ELF-1 (cell line): ENCODE results near the gene CTDNEP1.

Experiments used
- DNase-seq: peaks from one replicate; pipeline ENCODE4 v3.0.0-alpha.2; 2016; ENCODE audit warnings: low read depth, low spot score

CTDNEP1 gene

DNA sequence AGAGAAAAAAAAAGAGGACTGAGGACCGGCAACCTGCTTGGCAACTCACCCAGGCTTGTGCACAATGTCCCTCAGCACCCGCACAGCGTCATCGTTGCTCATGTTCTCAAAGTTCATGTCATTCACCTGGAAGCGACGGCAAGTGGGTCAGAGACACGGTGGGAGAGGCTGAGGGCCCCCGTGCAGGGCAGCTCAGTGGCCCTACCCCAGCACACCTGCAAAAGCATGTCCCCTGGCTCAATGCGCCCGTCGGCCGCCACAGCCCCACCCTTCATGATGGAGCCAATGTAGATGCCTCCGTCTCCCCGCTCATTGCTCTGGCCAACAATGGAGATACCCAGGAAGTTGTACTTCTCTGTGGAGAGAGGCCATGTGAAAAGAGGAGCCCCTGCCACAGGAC, 22.6 kb downstream of the CTDNEP1 start:
- no peak for DNase-seq

DNA sequence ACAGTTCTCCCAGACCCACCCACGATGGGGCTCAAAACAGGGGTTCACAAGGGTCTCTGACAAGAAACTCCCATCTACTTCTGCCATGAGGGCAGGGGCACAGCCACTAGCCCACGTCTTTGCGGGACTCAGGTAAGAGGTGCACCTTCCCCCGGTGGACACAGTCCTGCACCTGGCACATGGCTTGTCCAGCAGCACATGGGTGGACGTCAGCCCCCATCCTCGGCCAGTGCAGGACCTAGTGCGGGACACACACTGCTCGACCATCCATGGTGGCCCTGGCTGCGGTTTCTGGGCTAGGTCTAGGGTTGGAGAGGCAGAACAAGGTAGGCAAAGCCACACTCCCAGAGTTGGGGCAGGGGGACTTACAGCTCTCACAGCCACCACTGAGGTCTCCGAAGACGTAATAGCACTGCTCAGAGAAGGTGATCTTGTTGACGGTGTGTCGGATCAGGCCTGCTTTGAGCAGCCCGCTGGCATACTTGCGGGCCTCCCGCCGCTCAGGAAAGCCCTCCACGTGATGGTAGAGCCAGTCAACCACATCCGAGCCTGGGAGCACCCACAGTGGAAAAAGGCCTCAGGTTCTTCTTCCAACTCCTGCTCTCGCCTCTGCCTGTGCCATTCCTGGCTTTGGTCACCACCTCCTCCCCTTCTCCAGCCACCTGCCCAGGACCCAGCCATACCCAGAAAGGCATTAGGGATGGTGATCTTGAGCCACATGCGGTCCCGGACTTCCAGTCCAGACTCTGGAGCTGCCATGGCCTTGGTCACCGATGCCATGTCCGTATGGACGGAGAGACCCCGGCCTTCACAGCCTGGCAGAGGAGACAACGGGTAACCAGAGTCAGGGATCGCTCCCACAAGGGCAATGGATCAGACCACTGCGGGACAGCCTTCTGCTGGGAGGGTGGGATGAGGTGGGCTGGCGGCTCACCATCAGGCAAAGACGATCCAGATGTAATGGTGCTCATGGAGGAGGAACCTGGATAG, 24.5 kb downstream of the CTDNEP1 start:
- no peak for DNase-seq

- DNase-seq: no peak
These were observed 25.7 kb downstream of the CTDNEP1 start for GRCh38 chr17:7225711-7226331.

DNA sequence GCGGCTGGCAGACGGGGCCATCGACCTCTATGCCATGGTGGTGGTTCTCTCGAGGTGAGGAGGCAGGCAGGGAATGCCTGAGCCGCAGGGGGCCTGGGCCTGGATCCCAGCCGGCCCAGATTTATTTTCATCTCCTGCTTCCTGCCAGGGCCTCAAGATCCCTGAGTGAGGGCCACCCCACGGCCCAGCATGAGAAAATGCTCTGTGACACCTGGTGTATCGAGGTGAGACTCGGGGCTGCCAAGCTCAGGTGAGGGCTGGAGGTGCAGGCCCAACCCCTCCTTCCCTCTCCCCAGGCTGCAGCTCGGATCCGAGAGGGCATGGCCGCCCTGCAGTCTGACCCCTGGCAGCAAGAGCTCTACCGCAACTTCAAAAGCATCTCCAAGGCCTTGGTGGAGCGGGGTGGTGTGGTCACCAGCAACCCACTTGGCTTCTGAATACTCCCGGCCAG, 26.8 kb downstream of the CTDNEP1 start:
- no peak for DNase-seq

DNA sequence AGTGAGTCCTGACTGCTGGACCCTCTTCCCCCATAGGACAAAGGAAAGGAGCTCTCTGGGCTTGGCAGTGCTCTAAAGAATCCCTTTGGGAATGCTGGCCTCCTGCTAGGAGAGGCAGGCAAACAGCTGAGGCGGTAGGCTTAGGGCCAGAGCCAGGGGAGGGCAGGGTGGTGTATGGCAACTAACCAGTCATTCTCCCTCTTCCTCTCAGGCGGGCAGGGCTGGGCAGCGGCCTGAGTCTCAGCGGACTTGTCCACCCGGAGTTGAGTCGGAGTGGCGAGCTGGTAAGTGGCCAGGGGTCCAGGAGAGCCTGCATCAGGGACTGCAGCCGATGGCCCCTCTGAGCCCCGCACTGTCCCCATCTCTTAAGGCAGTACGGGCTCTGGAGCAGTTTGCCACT, 27.4 kb downstream of the CTDNEP1 start:
- no peak for DNase-seq

- no peak for DNase-seq
These were observed 28.2 kb downstream of the CTDNEP1 start for GRCh38 chr17:7223375-7223774.

- no peak for DNase-seq
These were observed 28.6 kb downstream of the CTDNEP1 start for GRCh38 chr17:7222972-7223292.

GRCh38 chr17:7222093-7222971, 29.2 kb downstream of the CTDNEP1 start:
- no peak for DNase-seq

DNA sequence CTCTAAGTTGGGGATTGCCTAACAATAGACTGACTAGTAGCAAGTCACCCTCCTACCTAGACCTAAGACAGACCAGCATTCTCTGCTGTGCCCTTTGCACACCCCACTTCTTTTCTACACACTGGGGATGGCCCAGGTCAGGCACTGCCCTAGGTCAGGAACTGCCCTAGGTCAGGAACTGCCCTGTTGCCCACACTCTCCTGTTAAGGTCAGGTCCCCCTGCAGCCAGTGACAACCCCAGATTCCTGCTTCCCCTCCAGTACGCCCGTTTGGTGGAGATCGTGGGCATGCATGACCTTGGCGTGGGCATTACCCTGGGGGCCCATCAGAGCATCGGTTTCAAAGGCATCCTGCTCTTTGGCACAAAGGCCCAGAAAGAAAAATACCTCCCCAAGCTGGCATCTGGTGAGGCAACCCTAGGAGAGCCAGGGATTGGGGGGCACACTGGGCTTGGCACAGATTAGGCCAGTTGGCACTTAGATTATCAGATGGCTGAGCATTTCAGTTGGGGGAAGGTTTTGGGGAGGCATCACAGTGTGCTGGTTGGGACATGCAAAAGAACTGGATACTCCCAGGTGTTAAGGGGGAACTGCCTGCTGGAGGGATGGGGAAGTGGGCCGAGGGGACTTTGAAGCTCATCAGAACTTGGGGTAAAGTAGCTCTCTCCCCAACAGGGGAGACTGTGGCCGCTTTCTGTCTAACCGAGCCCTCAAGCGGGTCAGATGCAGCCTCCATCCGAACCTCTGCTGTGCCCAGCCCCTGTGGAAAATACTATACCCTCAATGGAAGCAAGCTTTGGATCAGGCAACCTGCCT, 30.0 kb downstream of the CTDNEP1 start:
- no peak for DNase-seq

DNA sequence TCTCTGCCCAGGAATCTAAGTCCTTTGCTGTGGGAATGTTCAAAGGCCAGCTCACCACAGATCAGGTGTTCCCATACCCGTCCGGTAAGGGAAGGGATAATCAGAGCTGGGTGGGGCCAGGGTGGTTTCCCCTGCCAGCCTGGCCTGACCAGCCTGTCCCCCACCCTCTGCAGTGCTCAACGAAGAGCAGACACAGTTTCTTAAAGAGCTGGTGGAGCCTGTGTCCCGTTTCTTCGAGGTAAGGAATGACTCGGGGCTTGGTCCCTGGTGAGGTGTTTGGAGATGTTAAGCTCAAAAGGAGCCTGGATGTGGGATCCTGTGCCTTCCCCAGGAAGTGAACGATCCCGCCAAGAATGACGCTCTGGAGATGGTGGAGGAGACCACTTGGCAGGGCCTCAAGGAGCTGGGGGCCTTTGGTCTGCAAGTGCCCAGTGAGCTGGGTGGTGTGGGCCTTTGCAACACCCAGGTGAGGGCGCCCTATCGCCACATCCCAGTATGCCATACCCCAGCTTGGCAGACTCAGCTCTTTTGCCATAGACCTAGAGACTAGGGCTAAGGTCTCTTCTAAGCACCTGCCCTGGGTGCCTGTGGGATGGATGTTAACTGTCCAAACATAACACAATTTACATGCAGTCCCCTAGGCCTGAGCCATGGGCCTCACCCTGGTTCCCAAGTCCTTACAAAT, 30.8 kb downstream of the CTDNEP1 start:
- peak; percentile 70 for DNase-seq

DNA sequence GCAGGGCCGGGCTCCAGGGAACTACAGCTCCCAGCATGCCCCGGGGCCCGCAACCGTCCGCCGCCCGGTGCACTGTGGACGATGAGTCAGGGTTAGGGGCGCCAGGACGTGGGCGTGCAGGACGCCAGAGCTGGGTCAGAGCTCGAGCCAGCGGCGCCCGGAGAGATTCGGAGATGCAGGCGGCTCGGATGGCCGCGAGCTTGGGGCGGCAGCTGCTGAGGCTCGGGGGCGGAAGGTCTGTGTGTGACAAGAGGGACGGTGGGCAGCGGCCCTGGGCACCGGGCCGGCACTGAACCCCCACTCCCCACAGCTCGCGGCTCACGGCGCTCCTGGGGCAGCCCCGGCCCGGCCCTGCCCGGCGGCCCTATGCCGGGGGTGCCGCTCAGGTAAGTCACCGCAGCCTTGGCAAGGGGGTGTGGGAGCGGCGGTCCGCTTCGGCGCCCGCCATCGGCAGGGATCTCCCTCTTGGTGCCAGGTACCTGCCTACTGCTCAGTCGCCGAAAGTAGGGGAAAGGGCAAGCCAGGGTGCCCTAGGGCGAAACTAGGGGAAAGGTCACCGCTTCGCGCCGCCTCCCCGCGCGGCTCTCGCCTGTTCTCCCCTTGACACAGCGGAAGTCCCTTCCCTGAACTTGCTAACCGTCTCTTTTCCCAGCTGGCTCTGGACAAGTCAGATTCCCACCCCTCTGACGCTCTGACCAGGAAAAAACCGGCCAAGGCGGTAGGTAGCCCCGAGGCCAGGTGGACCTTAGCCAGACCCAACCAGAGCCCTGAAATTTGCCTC, 31.5 kb downstream of the CTDNEP1 start, which contains the start of the genes ACADVL and DLG4:
TSS of gene ACADVL (plus strand) at position 127 of the 781 bp plus-strand sequence. CDS start at position 174, 47 bp downstream.
TSS of gene DLG4 (minus strand) at position 25 of the 781 bp plus-strand sequence.
- DNase-seq: peak; percentile 95

- DNase-seq: no peak
These were observed 32.2 kb downstream of the CTDNEP1 start for GRCh38 chr17:7219229-7219811.

DNA sequence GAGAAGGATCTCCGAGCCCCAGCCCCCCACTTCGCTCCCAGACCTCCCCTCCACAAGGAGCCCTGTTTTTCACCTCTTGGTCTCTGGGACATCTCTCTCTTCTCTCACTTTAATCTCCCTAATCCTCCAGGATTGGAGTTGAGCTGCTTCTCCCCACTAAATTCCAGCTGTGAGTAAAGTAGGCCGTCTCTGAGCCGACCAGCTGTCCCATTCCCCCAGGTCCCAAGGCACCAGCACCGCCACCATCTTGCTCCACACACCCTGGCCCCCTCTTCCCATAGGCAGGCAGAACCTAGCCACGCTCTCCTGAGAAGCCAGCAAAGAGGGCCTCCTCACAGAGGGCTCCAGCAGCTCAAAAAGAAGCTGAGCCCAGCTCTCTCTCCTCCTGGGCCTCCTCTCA, 32.8 kb downstream of the CTDNEP1 start:
- no peak for DNase-seq

DNA sequence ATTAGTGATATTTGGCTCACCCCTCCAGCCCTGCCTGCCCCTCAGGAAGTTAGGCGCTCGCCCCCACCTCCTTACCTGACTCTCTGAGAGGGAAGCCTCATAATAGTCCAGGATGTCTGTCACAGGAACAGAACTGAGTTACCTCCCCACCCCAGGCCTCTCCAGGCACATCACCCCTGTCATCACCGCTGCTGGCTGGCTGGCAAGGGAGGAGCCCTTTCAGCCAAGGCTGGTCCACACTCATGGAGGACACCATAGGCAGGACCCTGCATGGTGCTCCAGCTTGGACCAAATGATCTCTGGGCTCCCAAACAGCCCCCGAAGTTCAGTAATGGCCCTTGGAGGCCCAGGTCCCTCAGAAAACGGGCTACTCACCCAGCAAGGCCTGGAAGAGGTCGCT, 33.4 kb downstream of the CTDNEP1 start:
- DNase-seq: no peak

DNA sequence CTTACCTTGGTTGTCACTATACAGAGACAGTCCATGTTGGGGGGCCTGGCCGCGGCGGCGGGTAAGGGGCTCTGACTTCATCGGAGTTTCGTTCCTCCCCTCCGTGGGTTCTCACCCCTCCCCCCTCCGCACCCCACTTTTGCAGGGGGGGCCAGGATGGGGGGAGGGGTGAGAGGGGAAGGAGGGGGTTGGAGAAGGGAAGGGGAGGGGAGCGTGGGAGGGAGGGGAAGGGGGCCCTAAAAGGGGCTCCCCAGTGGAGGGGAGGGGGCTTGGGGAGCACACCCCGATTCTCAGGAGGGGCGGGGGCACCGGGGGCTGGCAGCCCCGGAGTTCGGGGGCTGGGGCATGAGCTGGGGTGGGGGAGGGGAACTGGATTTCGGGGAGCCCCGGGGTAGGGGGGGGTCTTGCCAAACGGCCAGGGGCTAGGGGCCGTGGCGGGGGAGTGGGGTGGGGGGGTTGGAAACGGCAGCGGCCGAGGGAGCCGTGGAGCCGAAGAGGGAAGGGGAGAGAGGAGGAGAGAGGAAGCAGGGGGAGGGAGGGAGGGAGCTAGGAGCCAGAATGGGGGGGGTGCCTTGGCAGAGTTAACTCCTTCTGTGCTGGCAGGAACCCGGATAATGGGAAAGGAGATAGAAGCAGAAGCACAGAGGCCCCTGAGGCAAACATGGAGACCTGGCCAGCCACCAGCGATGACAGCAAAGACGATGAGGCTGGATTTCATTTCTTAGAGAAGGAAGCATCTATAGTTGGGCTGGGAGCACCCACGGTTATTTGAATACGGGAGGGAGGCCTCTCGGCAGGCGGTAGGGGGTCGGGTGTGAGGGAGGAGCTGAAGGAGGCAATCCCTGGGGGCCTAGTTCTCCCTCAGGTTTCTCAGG, 34.2 kb downstream of the CTDNEP1 start:
- DNase-seq: no peak

DNA sequence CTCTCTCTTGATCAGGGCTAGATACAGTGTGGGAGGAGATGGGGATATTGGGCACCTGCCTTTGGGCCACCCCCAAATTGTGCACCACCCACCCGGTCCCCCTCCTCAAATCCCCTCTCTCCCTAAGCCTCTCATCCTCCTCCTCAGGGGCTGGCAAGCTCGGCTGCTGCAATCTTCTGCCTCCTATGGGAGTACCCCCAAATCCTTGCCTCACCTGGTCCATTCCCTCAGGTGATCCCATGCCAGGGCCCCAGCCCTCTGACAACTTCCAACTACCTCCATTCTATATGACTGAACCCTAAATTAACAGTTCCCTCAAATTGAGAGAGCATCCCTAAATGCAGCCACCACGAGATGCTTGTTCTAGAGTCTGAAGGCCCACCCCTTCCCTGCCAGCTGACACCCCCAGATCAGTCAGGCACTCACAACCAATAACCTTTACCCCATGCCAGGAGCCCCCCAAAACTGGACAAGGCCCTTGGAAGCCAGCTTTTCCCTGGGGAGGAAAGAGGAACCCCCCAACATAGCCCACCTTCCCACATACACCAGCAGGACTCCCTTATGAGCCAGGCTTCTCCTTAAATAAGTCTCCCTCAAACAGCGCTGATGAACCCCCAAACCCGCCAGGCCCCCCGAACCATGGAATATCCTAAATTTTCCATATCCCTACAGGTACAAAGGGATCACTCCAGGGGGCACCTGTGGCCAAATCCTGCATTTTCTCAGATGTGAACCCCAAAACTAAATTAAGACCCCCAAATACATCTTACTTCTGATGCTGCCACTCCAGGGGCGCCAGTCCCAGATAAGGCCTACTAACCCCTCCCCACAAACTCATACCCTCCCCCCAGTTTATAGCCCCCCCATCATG, 35.1 kb downstream of the CTDNEP1 start:
- no peak for DNase-seq

- DNase-seq: no peak
These were observed 35.8 kb downstream of the CTDNEP1 start for GRCh38 chr17:7215652-7216180.
